Activated CD4-positive, alpha-beta T cell treated with anti-CD3 and anti-CD28 coated beads, Interleukin-2, Interleukin-4, amounts not matched to agents 100 ng/mL and 50 ng/mL, durations not matched to agents 16 hours and 8 hours (primary cell): ENCODE measurements around the gene ZNF280D.

ENCODE experiments used
- DNase-seq: peaks from one replicate; pipeline ENCODE4 v3.0.0-alpha.2; 2020; ENCODE audit warnings: low spot score

The ZNF280D gene

GRCh38 chr15:56752986-56753385, 19.7 kb upstream of the ZNF280D start:
- DNase-seq = no peak

GRCh38 chr15:56749982-56750381, 16.7 kb upstream of the ZNF280D start:
- no peak for DNase-seq

DNA sequence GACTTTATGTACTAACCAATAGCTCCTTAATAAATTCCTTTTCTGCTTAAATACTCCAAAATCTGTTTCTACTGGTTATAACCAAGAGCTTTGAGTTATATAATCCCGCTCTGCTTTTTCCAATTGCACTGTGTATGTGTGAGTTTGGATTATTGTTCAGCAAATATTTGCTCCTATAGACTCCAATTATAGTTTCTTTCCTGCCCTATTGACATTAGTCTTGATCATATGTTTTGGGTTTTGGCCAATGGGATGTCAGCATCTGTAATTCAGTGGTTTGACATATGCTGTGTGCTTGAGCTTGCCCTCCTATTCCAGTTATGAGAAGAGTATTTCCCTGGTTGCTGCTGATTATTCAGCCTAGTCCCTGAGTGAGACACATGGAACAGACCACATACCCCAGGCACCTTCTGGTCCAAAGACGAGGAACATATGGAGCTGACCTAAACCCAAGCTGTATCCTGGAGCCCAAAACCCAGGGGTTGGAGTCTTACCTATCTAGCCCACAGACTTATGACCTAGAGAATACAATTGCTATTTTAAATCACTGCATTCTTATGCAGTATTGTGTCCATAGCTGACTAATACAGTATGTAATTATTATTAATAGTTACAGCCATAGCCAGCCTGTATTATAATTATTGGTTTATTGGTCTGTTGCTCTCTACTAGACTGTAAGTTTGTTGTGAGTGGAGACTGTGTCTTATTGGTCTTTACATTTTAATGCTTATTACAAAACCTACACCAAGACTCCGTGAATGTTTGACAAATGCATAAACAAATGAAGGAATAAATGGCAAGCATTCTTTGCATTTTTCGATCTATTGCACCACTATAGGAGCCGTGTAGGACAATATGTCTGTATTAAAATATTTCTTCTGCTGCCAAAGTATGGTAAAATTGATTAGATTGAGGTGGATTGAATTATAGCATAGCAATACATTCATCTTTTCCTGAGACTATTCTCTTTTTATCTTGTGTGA, 11.7 kb upstream of the ZNF280D start:
- DNase-seq = no peak

- DNase-seq = no peak
Measured at GRCh38 chr15:56741541-56741940, 8.2 kb upstream of the ZNF280D start.

DNA sequence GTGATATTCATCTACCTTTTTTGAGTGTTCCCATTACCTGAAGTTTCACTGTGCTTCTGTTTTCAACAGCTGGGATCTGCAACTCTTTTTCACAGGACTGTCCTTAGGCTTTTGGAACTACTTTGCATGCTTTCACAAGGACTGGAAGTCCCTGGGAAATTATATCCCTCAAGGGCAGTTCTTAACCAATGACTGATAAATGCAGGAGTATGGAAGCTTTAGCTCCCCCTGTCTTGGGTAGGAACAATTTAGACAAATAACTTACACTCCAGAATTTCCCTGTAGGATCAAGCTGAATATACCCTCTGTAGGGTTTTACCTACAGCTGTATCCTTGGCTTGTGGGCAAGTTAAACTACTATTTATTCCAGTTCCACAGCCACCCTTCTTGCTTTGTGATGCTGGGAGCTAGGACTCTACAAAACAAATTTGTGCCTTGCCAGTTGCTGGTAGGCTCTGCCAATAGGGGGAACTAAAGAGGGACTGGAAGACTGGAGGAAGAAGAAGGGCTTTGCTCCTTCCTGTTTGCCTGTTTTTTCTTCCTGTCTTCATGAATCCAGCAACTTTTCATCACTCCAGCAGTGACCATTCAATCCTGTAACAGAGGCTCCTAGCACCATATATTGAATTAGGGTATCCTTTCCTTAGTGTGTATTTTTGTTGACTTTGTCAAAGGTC, 6.8 kb upstream of the ZNF280D start:
- no peak for DNase-seq

- DNase-seq = no peak
Measured at GRCh38 chr15:56739474-56739873, 6.2 kb upstream of the ZNF280D start.

- no peak for DNase-seq
Measured at GRCh38 chr15:56737791-56738190, 4.5 kb upstream of the ZNF280D start.

DNA sequence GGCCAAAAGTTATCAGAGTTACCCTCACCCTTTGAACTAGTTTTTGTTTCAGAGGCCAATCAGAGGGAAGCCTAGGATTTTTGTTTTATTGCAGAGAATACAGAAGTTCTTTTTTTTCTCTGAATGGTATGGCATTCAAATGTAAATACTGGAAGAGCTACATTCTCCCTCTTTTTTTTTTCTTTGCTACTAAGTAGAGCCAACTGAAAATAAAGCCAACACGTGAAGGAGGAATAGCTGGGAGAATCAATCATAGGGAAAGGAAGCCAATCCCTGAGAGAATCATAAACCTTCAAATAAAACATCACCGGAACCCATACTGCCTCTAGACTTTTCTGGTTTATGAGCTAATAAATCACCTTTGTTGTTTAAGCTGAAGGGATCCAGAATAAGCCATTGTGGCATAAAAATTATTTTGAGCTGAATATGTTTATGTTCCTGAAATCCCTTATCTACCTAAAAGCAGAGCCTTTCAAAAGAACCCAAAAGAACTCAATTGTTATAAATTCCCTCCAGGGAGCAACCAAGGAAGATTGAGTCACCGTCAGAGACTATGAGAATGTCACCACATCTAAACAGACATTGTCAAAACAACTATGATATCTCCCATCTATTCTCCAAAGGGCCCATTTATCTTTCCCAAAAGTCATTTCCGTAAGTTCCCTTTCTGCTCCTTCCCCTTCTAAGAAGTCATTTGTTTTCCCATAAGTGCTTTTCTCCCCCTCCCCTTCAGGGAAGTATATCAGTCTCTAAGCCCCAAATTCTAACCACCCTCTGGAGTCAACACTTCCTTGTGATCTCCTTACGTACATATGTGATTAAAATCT, 3.8 kb upstream of the ZNF280D start:
- DNase-seq = no peak

GRCh38 chr15:56736308-56736707, 3.0 kb upstream of the ZNF280D start:
- no peak for DNase-seq

DNA sequence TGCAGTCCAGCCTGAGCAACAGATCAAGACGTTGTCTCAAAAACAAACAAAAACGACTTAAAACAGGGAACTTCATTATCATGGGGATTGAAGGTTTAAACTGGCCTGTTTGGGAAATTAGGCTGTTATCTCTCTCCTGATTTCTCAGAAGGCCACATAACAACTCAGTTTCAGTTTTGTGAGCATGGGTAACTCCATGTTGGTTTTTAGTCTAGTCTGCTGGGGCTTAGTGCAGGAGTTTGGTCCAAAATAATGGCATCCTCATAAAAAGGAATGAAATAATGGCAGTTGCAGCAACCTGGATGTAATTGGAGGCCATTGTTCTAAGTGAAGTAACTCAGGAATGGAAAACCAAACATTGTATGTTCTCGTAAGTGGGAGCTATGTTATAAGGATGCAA, 2.3 kb upstream of the ZNF280D start:
- no peak for DNase-seq

GRCh38 chr15:56734013-56734635, 815 bp upstream of the ZNF280D start:
- no peak for DNase-seq

DNA sequence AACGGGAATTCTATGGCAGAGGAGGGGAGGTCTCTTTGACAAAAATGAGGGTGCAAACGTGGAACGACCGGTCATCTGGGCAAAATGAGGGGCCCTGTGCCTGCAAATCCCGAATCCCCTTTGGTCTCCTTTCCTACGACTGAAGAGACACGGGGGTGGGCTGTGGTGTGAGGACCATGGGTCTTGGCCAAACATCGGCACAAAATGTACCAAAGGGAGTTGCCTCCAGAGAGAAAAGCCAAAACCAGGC, 498 bp downstream of the ZNF280D start:
- no peak for DNase-seq

DNA sequence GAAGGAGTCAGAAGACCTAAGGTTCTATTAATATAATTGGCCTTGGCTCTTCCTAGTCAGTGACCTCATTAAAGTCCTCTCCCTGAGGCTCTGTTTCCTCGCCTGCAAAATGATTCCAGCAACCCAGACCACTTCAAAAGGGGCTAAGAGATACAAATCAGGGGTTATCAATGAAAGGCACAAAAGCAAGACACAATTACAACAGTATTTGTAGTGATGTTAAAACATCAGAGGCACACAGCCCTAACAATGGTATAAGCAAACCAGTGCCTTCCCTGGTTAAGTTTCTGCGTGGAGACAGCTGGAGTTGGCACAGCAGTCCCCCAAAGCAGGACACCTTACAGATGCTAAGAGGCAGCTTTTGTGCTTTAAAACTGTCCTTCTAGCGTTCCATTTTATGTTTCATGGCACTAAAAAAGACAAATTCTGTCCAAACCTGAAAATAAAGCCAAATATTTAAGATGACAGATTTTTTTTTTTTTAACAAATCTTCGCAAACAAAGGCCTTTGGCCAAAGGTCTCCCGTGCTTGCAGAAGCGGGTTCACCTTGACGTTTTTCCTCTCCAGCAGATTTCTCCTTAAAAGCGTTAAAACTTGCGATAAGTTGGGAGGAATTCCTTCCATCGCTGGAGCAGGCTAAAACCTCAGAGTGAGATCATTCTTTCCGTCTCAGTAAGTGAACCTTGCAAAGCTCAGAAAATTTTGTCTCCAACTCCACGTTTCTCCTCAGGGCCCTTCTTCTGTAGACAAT, 999 bp downstream of the ZNF280D start:
- DNase-seq = peak; percentile 11

DNA sequence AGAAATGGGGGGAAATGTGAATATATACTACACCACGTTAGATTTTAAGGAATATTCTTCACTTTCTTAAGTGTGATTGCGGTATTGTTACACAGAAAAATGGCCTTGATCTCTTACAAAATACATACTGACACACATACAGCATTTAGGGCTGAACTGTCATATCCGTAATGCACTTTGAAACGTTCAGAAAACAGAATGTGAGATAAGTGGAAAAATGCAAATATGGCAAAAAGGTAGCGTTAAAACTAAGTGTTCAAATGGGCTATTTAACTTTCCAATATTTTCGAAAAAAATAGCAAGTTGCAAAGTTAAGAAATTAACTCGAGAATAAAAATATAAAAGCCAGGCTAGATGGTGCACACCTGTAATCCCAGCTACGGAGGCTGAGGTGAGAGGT, 1.8 kb downstream of the ZNF280D start:
- no peak for DNase-seq

- DNase-seq = no peak
Measured at GRCh38 chr15:56729561-56729960, 3.7 kb downstream of the ZNF280D start.

- DNase-seq = no peak
Measured at GRCh38 chr15:56725386-56725785, 7.9 kb downstream of the ZNF280D start.

DNA sequence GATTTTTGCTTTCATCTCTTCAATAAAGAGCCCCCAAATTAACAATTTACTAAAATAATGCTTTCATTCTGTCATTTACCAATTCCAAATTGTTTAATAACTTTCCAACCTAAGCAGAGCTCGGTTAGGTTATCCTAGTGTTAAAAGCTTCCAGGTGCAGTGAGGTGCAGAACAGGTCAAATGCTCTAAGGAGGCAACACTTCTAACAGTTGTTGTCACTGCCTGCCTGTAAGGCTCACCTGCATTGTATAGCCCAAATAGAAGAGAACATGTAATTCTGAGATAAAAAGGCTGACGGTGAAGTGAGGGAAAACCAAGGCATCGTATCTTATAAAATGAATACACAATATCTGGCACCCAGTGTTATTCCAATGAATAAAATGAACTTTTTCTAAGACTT, 9.1 kb downstream of the ZNF280D start:
- no peak for DNase-seq

- no peak for DNase-seq
Measured at GRCh38 chr15:56723787-56724186, 9.5 kb downstream of the ZNF280D start.

DNA sequence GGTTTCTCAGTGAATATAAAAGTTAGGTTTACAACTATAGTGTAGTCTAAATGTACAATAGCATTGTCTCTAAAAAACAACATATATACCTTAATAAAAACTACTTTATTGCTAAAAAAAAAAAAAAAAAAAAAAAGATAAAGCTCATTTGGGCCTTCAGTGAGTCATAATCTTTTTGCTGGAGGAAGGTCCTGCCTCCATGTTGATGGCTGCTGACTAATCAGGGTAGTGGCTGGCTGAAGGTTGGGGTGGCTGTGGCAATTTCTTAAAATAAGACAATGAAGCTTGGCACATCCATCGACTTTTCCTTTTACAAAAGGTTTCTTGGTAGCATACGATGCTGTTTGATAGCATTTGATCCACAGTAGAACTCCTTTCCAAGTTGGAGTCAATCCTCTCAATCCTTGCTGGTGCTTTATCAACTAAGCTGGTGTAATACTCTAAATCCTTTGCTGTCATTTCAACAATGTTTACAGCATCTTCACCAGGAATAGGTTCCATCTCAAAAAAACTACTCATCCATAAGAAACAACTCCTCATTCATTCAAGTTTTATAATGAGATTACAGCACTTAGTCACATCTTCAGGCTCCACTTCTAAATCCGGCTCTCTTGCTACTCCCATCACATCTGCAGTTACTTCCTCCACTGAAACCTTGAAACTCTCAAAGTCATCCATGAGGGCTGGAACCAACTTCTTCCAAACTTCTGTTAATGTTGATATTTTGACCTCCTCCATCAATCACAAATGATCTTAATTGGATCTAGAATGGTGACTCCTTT, 13.3 kb downstream of the ZNF280D start:
- DNase-seq = no peak

DNA sequence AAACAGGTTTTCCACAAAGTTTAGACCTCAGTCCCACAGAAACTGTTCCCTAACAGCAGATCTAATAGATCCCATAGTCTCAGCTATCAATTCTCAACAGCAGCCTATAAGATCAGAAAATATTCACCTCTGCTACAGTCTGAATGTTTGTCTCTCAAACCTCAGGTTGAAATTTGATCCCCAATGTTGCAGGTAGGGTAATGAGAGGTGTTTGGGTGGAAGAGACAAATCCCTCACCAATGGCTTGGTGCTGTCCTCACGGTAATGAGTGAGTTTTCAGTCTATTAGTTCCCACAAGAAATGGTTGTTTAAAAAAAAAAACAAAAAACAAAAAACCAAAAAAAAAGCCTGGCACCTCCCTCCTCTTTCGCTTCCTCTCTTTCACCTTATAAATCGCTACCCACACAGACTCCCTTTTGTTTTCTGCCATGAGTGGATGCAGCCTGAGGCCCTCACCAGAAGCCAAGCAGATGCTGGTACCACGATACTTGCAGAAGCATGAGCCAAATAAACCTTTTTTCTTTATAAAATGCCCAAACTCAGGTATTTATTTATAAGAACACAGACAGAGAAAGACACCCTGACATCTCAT, 14.2 kb downstream of the ZNF280D start:
- no peak for DNase-seq
